MV-4-11 (cell line): Measurements from ENCODE around the gene PHLDA2.

Experiments
- DNase-seq: peaks from one replicate; lab custom pipeline; 2025; lab: John Stamatoyannopoulos, UW

Gene PHLDA2

GRCh38 chr11:2929950-2930703 is 907 bp upstream of the PHLDA2 start:
- DNase-seq = peak; percentile 60

DNA sequence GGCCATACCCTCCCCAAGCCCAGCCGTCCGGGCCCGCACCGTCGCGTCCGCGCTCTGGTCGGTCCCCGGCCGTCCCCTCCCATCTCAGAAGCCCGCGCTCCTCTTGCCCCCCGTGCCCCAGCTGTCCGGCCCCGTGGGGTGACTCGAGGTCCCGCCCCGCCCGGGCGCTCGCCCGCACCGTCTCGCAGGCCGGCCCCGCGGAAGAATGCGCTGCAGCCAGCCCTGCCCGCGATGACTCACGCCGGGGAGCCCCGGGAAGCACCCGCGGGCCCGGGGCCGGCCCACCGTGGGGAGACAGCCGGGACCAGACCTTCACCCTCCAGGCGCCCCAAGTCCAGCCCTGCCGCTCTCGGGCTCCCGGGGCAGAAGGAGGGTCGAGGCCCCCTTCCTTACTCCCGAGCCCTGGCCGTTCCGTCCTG is 320 bp upstream of the PHLDA2 start:
- DNase-seq = peak; percentile 25

GRCh38 chr11:2927851-2928604 is 1.2 kb downstream of the PHLDA2 start:
- DNase-seq = peak; percentile 24

GRCh38 chr11:2927121-2927800 is 2.0 kb downstream of the PHLDA2 start:
- no peak for DNase-seq

GRCh38 chr11:2926611-2927051 is 2.6 kb downstream of the PHLDA2 start:
- no peak for DNase-seq

DNA sequence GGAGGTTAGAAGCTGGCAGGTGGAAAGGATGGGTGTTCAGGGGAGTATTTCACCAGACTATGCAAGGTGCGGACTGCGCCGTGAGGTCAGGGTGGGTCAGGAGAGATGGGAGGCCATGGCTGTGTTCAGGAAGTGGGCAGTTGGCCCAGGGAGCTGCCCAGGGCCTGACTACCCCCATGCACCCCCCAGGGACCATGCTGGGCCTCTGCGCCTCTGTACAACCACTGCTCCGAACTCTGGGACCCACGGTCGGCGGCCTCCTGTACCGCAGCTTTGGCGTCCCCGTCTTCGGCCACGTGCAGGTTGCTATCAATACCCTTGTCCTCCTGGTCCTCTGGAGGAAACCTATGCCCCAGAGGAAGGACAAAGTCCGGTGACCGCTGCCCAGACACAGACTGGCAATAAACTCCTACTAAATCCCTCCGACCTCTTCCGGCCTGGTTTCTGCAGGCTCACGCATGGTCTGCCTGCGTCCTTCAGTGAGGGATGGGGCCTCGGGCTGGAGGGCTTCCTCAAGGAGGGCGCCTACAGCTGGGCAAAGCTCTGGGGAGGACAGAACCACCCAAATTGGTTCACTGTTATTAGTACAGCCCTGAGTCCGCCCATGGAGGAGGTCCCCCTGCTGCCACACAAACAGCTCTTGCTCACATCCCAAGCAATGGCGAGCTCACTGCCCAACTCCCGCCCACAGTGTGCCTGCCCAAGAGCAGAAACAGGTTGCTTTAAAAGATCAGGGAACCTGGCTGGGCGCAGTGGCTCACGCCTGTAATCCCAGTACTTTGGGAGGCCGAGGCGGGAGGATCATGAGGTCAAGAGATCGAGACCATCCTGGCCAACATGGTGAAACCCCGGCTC is 4.2 kb downstream of the PHLDA2 start:
- DNase-seq = no peak

DNA sequence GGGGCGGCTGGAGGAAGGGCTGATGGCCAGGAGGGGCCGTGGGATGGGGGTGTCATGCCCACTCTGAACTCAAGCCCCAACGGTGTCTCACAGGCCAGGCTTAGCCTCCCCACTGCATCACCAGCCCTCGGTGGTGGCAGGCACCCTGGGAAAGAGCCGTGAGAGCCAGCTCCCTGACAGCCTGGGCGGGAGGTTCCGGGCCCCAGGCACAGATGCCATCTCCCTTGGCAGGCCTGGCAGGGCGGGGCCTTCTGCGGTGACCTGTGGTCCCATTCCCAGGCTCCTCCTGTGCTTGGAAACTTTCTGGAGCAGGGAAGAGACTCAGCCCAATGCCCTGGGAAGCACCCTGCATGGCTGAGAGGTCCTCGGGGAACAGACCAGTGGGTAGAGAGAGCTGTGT is 4.8 kb downstream of the PHLDA2 start:
- no peak for DNase-seq

DNA sequence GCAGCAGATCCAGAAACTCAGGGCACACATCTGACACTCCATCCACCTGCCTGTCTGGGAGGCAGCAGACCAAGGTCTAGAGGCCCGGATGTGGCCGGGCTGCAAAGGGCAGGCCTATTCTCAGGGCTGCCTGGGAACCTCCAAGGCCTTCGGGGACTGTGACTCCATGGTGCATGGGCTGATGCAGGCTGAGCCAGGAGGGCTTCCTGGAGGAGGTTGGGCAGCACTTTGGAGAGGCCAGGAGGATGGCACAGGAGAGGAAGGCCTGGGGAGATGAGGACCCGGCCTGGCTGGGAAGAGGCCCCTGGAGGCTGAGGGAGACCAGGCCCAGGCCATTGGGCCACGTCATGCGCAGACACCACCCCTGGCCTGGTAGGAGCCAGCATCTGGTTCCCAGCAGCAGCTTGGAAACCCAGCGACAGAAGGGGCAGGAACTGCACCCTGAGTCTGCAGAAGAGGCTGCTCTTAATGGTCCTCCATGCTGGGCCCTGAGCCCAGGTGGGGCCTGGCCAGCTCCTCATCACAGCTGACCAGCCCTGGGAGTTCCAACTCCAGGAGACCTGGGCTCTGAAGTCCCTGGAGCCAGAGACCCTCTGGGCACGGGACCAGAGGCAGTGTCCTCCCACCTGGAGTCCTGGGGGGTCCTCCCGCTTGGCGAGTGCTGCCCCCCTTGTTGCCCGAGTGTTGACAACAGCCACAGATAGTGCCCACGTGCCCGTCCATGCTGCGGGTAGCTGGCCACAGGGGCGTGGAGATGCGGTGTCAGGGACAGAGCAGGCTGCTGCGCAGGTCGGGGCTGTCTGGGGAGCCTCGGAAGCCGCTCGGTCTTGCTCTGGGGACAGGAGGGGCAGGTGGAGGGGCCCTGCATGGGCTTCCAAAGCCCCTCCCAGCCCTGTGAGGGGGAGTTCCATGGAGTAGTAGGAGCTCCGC is 5.5 kb downstream of the PHLDA2 start:
- no peak for DNase-seq

GRCh38 chr11:2922655-2923054 is 6.6 kb downstream of the PHLDA2 start:
- DNase-seq = no peak

DNA sequence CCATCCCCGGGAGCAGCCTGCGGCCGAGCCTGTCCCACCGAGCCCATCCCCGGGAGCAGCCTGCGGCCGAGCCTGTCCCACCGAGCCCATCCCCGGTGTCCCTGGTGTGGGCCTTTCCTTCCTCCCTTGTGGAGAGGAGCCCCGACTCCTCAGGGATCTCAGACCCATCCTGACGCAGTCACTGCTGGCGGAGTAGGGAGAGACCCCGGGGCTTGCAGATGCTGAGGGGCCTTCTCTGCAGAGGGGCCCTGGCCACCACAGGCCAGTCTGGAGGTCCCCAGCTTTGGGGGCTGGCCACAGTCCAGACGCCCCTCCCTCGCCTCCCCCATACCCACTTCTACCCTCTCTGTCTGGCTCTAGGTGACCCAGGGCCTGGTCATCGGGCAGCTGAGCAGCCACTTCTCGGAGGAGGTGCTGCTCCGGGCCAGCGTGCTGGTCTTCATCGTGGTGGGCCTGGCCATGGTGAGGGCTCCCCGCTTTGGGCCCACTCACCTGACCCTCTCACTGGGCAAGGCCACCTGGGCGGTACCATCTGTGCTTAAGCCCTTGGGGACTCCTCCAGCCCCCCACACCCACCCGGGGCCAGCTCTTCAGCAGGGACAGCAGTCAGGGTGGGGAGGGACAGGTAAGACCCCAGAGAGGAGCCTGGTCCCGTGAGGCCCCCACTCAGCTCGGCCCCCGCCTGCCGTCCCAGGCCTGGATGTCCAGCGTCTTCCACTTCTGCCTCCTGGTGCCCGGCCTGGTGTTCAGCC is 7.3 kb downstream of the PHLDA2 start:
- DNase-seq = no peak

- DNase-seq = no peak
Measured at GRCh38 chr11:2921261-2921660, 8.0 kb downstream of the PHLDA2 start.

GRCh38 chr11:2920343-2920742 is 8.9 kb downstream of the PHLDA2 start:
- DNase-seq = no peak

DNA sequence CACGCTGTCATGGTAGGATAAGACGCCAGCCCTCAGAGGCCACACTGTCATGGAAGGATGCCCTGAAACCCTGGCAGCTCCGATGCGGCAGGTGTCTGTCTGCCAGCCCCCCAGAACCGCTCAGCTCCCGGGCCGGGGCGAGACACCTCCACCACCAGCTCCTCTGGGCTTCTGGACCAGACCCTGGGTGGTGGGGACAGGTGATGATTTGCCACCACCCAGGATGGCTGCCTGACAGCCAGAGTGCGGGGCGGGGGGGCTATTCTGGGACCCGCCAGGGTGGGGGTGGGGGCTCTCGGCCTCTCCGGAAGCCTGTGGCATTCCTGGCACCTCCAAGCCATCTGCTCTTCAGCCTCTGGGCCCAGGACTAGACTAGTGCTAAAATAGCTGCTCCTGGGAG is 9.4 kb downstream of the PHLDA2 start:
- no peak for DNase-seq

DNA sequence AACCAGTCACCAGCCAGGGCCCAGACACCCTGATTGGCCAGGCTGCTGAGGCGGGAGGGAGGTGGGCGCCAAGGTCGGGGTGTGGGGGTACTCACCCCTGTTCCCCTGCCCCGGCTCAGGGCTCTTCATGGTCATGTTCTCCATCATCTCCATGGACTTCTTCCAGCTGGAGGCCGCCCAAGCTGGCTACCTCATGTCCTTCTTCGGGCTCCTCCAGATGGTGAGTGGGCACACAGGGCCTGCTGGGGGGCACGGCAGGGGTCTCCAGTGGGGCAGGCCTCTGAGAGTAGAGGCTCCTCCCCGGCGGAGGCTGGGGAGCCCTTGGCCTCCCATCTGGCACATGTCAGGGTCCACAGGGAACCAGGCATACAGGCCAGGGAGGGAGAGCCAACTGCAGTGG is 10.0 kb downstream of the PHLDA2 start:
- DNase-seq = no peak

GRCh38 chr11:2917842-2918490 is 11.3 kb downstream of the PHLDA2 start:
- no peak for DNase-seq

GRCh38 chr11:2916892-2917645 is 12.2 kb downstream of the PHLDA2 start:
- DNase-seq = no peak

DNA sequence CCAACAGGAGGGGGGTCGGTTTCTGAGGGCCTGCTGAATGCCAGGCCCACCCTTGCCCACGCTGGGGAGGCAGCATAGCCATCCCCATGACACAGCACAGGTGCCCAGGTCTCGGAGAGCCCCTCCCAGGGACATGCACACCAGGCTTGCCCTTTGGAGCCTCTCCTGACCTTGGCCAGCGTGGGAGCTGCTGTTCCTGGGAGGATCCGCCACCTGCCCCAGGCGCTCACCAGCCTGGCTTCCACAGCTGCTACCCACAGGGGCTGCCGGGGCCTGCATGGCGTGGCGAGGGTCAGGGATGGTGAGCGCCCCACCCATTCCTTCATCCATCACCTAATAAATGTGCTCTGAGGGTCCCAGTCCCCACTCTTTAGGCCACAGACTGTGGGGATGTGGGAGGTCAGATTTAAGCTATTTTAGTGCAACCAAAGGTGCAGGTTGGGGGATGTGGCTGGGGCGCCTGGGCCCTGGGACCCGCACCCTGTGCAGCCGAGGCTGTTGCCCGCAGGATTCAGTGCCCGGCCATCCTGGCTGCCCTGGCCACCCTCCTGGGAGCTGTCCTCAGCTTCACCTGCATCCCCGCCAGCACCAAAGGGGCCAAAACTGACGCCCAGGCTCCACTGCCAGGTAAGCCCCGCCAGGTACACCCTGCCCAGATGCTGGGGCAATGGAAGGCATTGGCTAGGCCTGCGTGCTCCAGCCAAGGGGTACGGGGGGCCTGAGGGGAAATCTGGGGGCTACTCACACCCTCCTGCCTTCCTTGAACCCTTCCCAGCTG is 12.9 kb downstream of the PHLDA2 start:
- DNase-seq = no peak

- no peak for DNase-seq
Measured at GRCh38 chr11:2915473-2915872, 13.7 kb downstream of the PHLDA2 start.
